ENCODE measurements around the gene CEMIP. TPM values are rescaled to one million over a fixed set of nuclear protein-coding genes. Genes with fewer than 3 reads are reported as not detected.

CEMIP gene
- total and polyA plus RNA-seq, 2 experiments from 2014 or later: 2.3 to 4.4 TPM

DNA sequence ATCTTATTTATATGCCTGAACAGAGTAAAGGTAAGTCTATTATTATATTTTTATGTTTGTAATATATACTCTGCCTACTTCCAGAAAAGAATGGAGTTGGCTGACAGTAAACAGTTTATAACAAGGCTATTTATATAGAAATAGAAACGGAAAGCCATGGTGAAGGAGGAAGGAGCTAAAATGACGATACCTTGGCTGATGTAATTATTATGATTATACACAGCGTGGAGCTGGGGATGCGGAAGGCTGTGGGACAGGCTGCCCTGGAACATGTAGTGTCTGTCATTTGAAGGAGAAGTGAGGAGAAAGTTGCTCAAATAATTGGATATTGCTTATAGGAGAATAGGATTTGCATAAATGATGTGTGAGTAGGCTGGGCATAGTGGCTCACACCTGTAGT is 37.8 kb downstream of the CEMIP start:
- Histone ChIP-seq H3K4me2 (no peak overlapping the region), H3K4me3 (no peak overlapping the region), H2AFZ (no peak overlapping the region), H4K20me1 (ENCODE audit: insufficient read depth, poor library complexity, severe bottlenecking) (no peaks in the 10 kb centered on the region), H3K36me3 (replicated peaks; ENCODE audit: insufficient read depth, low read depth) (no peaks in the 10 kb centered on the region), H3K9me3 (ENCODE audit: low read depth) (no peaks in the 10 kb centered on the region), H3K4me1 (ENCODE audit: insufficient read depth) (no peaks in the 10 kb centered on the region), H3K79me2 (no peaks in the 10 kb centered on the region), H3K27ac (no peak overlapping the region), H3K27me3 (peaks cover 7% of the 10 kb centered on the region), H3K9me2 (replicated peaks; ENCODE audit: insufficient read depth) (no peaks in the 10 kb centered on the region)
- 89% methylated on average over 4 of the region's 4 CpGs for WGBS (ENCODE audit: low lambda C conversion rate, missing lambda C conversion rate)
- no peak for TF ChIP-seq EZH2phosphoT487 (IDR thresholded peaks at IDR 0.05; ENCODE audit: low read depth, severe bottlenecking, unreplicated experiment)
- no peak for TF ChIP-seq EZH2 (IDR thresholded peaks at IDR 0.05; ENCODE audit: borderline replicate concordance)
- TF ChIP-seq, protein P1, sequence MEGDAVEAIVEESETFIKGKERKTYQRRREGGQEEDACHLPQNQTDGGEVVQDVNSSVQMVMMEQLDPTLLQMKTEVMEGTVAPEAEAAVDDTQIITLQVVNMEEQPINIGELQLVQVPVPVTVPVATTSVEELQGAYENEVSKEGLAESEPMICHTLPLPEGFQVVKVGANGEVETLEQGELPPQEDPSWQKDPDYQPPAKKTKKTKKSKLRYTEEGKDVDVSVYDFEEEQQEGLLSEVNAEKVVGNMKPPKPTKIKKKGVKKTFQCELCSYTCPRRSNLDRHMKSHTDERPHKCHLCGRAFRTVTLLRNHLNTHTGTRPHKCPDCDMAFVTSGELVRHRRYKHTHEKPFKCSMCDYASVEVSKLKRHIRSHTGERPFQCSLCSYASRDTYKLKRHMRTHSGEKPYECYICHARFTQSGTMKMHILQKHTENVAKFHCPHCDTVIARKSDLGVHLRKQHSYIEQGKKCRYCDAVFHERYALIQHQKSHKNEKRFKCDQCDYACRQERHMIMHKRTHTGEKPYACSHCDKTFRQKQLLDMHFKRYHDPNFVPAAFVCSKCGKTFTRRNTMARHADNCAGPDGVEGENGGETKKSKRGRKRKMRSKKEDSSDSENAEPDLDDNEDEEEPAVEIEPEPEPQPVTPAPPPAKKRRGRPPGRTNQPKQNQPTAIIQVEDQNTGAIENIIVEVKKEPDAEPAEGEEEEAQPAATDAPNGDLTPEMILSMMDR (IDR thresholded peaks at IDR 0.05; ENCODE audit: poor library complexity): no peak
- DNase-seq (ENCODE audit: low spot score): no peak

DNA sequence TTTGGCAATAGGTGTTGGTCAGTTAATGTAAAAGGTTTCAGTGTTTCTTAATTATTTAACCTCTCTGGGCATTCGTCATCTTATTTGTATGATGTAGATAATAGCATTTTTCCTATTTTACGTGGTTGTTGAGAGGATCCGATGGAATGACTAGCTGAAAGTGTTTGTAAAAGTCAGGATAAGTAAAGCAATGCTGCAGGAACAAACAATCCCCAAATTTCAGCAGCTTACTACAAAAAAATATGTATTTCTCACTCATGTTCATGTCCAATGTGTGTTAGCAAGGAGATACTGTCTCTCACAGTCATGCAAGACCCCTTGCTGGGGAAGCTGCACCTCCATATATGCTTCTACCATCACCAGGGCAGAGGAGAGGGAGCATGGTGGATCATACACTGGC is 38.7 kb downstream of the CEMIP start:
- 91% methylated on average over 3 of the region's 3 CpGs for WGBS (ENCODE audit: low lambda C conversion rate, missing lambda C conversion rate)

DNA sequence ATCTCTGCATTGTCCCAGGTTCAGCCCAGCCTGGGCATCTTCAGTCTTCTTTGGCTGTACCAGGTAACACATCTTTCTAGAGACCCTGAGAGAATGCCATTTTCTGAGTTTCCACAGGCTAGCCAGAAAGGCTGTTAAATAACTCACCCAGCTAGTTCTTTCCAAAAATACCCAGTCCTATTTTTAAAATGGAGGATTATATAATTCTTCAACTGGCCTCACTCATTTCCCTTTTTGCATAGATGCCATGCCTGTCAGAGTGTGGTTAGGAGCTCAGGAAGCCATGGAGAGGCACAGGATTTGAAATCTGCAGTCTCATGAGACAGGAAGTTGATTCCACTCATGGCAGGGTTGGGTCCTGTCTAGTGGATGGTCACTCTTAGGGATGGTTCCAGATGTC is 39.8 kb downstream of the CEMIP start:
- no peak for DNase-seq (ENCODE audit: low spot score)
- Histone ChIP-seq H3K27ac (no peak overlapping the region), H3K9me2 (replicated peaks; ENCODE audit: insufficient read depth) (no peaks in the 10 kb centered on the region), H3K4me2 (no peak overlapping the region), H3K4me3 (no peak overlapping the region), H3K36me3 (replicated peaks; ENCODE audit: insufficient read depth, low read depth) (no peaks in the 10 kb centered on the region), H3K27me3 (peaks cover 7% of the 10 kb centered on the region), H3K4me1 (ENCODE audit: insufficient read depth) (no peaks in the 10 kb centered on the region), H2AFZ (no peak overlapping the region), H3K79me2 (no peaks in the 10 kb centered on the region), H3K9me3 (ENCODE audit: low read depth) (no peaks in the 10 kb centered on the region), H4K20me1 (ENCODE audit: insufficient read depth, poor library complexity, severe bottlenecking) (no peaks in the 10 kb centered on the region)
- no peak for TF ChIP-seq EZH2phosphoT487 (IDR thresholded peaks at IDR 0.05; ENCODE audit: low read depth, severe bottlenecking, unreplicated experiment)
- TF ChIP-seq, protein P1 (IDR thresholded peaks at IDR 0.05; ENCODE audit: poor library complexity): no peak
- no peak for TF ChIP-seq EZH2 (IDR thresholded peaks at IDR 0.05; ENCODE audit: borderline replicate concordance)

More for the DNA sequence above, 38.7 kb downstream of the CEMIP start:
- H3K9me3 ChIP-seq (ENCODE audit: low read depth): no peaks in the 10 kb centered on the region
- no peak overlapping the region for H2AFZ ChIP-seq
- no peaks in the 10 kb centered on the region for H3K4me1 ChIP-seq (ENCODE audit: insufficient read depth)
- no peak for DNase-seq (ENCODE audit: low spot score)
- H3K36me3 ChIP-seq (replicated peaks; ENCODE audit: insufficient read depth, low read depth): no peaks in the 10 kb centered on the region
- no peak overlapping the region for H3K4me3 ChIP-seq
- no peaks in the 10 kb centered on the region for H3K79me2 ChIP-seq
- H3K9me2 ChIP-seq (replicated peaks; ENCODE audit: insufficient read depth): no peaks in the 10 kb centered on the region
- H3K27me3 ChIP-seq: peaks cover 7% of the 10 kb centered on the region
- TF ChIP-seq, protein P1 (IDR thresholded peaks at IDR 0.05; ENCODE audit: poor library complexity): no peak
- TF ChIP-seq EZH2 (IDR thresholded peaks at IDR 0.05; ENCODE audit: borderline replicate concordance) (no peak), EZH2phosphoT487 (IDR thresholded peaks at IDR 0.05; ENCODE audit: low read depth, severe bottlenecking, unreplicated experiment) (no peak)
- H3K27ac ChIP-seq: no peak overlapping the region
- H3K4me2 ChIP-seq: no peak overlapping the region
- no peaks in the 10 kb centered on the region for H4K20me1 ChIP-seq (ENCODE audit: insufficient read depth, poor library complexity, severe bottlenecking)

DNA sequence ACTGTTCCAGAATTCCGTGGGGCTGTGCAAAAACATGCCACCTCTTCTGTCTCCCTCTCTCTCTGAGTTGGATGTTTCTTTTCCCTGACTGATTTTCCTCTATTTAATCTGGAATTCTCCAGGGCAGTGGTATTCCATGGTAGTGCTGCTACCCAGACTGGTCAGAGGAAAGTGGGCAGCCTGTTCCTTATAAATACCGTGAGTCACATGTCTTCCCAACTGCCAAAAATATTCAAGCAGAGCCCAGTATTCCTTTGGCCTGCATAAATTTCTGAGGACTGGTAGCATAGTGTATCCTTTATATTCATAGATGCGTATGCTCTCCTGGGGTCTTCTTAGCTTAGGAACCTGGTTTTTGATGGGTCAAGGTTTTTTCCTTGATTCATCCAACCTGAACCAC is 40.9 kb downstream of the CEMIP start:
- Histone ChIP-seq H3K79me2 (no peaks in the 10 kb centered on the region), H2AFZ (no peak overlapping the region), H3K9me3 (ENCODE audit: low read depth) (no peaks in the 10 kb centered on the region), H3K4me1 (ENCODE audit: insufficient read depth) (no peaks in the 10 kb centered on the region), H3K27ac (no peak overlapping the region), H3K9me2 (replicated peaks; ENCODE audit: insufficient read depth) (no peaks in the 10 kb centered on the region), H3K27me3 (peaks cover 7% of the 10 kb centered on the region), H4K20me1 (ENCODE audit: insufficient read depth, poor library complexity, severe bottlenecking) (no peaks in the 10 kb centered on the region), H3K4me2 (no peak overlapping the region), H3K4me3 (no peak overlapping the region), H3K36me3 (replicated peaks; ENCODE audit: insufficient read depth, low read depth) (no peaks in the 10 kb centered on the region)
- WGBS (ENCODE audit: low lambda C conversion rate, missing lambda C conversion rate): 68% methylated on average over 3 of the region's 3 CpGs
- TF ChIP-seq, protein P1 (IDR thresholded peaks at IDR 0.05; ENCODE audit: poor library complexity): no peak
- no peak for TF ChIP-seq EZH2 (IDR thresholded peaks at IDR 0.05; ENCODE audit: borderline replicate concordance)
- TF ChIP-seq EZH2phosphoT487 (IDR thresholded peaks at IDR 0.05; ENCODE audit: low read depth, severe bottlenecking, unreplicated experiment): no peak
- DNase-seq (ENCODE audit: low spot score): no peak
